OCI-LY3 (cell line): ENCODE data around the gene FUBP1.
"Not testable (repeated sequence)": the region's sequence is repeated elsewhere in the genome, so short reads cannot be mapped to it uniquely, and the experiment has no call there.

Experiments used
- H2AFZ ChIP-seq: fragments of 200-600, 300-600 bp; shearing (Covaris generic); 2 replicates; pipeline ENCODE4 v1.6.0; 2014; ENCODE audit warnings: antibody characterized with exemption, low read depth, low read length
- H3K27ac ChIP-seq: fragments of 200-600, 300-600 bp; sonication (generic); 2 replicates; pipeline ENCODE4 v1.5.1; 2014; ENCODE audit warnings: mild to moderate bottlenecking, low read length, moderate library complexity, mixed read lengths
- H3K27me3 ChIP-seq: fragments of 200-600, 300-600 bp; sonication (generic); 2 replicates; pipeline ENCODE4 v1.6.1; 2014; ENCODE audit warnings: low read depth, low read length, mixed read lengths
- H3K36me3 ChIP-seq: fragments of 200-600, 300-600 bp; sonication (generic); replicated peaks from 2 replicates; pipeline ENCODE3; 2014; ENCODE audit warnings: low read depth, low read length, mixed read lengths
- H3K4me1 ChIP-seq: fragments of 300-600, 200-600 bp; sonication (generic); 2 replicates; pipeline ENCODE4 v1.6.1; 2014; ENCODE audit warnings: low read length, mixed read lengths
- H3K4me2 ChIP-seq: fragments of 200-600, 300-600 bp; sonication (generic); 2 replicates; pipeline ENCODE4 v1.6.1; 2014; ENCODE audit warnings: low read length, mixed read lengths
- H3K4me3 ChIP-seq: fragments of 300-600, 200-600 bp; sonication (generic); 2 replicates; pipeline ENCODE4 v1.5.1; 2014; ENCODE audit warnings: antibody characterized with exemption, mild to moderate bottlenecking, low read length, moderate library complexity
- H3K79me2 ChIP-seq: fragments of 300-600, 200-600 bp; shearing (Covaris generic); 2 replicates; pipeline ENCODE4 v1.6.1; 2014; ENCODE audit warnings: mild to moderate bottlenecking, low read length, mixed read lengths
- H3K9ac ChIP-seq: fragments of 300-600, 200-600 bp; shearing (Covaris generic); 2 replicates; pipeline ENCODE4 v1.6.0; 2014; ENCODE audit warnings: mild to moderate bottlenecking, low read length, moderate library complexity
- H3K9me3 ChIP-seq: fragments of 200-600, 300-600 bp; shearing (Covaris generic); 2 replicates; pipeline ENCODE4 v1.6.1; 2014; ENCODE audit warnings: low read length, mixed read lengths; ENCODE audit not compliant: insufficient read depth
- H4K20me1 ChIP-seq: fragments of 200-600, 300-600 bp; sonication (generic); 2 replicates; pipeline ENCODE4 v1.6.1; 2016; ENCODE audit warnings: low read length, mixed read lengths; ENCODE audit not compliant: insufficient read depth
- EZH2phosphoT487 ChIP-seq: fragments of 200-600 bp; shearing (Covaris generic); IDR thresholded peaks from 2 replicates; pipeline ENCODE4 v1.6.1; 2018; ENCODE audit warnings: antibody characterized with exemption, mixed run types, low read depth
- TF ChIP-seq, protein P1 (sequence below): fragments of 200-600, 300-600 bp; sonication (generic); IDR thresholded peaks from 2 replicates; pipeline ENCODE4 v1.5.1; 2014; ENCODE audit warnings: antibody characterized with exemption, low read length, low read depth

FUBP1 gene

DNA sequence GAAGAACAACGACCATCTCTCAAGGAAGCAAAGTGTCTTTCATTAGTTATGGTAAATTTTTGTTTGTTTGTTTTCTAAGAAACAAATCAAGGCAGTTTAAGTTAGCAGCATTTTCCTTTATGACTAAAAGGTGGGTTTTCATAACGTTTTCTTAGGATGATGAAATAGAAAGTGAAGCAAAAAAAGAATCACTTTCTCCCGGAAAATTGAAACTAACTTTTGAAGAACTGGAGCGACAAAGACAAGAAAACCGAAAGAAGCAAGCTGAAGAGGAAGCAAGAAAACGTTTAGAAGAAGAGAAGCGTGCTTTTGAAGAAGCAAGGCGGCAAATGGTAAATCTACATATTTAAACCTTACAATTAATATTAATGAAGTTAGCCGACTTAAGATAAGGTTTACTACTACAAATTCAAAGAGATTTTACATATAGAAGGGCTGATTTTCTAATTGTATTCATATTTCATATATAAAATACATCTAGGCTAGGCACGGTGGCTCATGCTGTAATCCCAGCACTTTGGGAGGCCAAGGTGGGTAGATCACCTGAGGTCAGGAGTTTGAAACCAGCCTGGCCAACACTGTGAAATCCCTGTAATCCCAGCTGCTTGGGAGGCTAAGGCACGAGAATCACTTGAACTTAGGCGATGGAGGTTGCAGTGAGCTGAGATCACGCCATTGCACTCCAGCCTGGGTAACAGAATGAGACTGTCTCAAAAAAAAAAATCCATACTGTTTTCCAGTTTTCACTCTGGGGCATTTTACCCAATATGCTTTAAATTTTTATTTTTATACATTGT lies 52.1 kb downstream of the FUBP1 start:
- no peaks in the 10 kb centered on the region for H3K36me3 ChIP-seq
- H3K27me3 ChIP-seq = no peaks in the 10 kb centered on the region
- H3K27ac ChIP-seq = no peak overlapping the region; the same call in 1 of the 2 replicates
- no peak for TF ChIP-seq EZH2phosphoT487
- TF ChIP-seq, protein P1, sequence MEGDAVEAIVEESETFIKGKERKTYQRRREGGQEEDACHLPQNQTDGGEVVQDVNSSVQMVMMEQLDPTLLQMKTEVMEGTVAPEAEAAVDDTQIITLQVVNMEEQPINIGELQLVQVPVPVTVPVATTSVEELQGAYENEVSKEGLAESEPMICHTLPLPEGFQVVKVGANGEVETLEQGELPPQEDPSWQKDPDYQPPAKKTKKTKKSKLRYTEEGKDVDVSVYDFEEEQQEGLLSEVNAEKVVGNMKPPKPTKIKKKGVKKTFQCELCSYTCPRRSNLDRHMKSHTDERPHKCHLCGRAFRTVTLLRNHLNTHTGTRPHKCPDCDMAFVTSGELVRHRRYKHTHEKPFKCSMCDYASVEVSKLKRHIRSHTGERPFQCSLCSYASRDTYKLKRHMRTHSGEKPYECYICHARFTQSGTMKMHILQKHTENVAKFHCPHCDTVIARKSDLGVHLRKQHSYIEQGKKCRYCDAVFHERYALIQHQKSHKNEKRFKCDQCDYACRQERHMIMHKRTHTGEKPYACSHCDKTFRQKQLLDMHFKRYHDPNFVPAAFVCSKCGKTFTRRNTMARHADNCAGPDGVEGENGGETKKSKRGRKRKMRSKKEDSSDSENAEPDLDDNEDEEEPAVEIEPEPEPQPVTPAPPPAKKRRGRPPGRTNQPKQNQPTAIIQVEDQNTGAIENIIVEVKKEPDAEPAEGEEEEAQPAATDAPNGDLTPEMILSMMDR = no peak
- H3K4me3 ChIP-seq = peak overlapping the region; percentile 64
- H2AFZ ChIP-seq = no peak overlapping the region
- no peaks in the 10 kb centered on the region for H3K79me2 ChIP-seq
- no peaks in the 10 kb centered on the region for H3K9me3 ChIP-seq
- H3K4me2 ChIP-seq = peak overlapping the region; percentile 57
- peak overlapping the region; percentile 18; the same call in 1 of the 2 replicates for H3K9ac ChIP-seq
- peaks cover 18% of the 10 kb centered on the region for H3K4me1 ChIP-seq
- H4K20me1 ChIP-seq = no peaks in the 10 kb centered on the region

DNA sequence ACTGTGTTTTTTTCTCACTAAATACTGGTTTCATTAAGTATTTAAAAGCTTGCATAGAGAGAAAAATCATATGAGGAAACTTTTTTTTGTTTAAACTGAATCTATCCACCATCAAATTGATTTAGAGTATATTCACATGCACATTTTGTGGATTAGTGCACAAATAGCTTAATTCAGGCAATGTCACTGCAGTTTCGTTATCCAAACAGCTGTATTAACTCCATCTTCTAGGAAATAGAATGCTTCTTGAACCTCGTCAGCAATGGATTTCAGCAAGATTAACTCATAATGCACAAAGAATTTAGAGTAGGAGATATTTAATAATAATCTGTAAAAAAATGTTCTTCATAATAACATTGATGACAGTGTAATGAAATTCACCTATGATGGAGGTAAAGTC lies 52.9 kb downstream of the FUBP1 start:
- no peak overlapping the region for H3K9ac ChIP-seq
- no peak overlapping the region for H2AFZ ChIP-seq
- H4K20me1 ChIP-seq = no peaks in the 10 kb centered on the region
- no peaks in the 10 kb centered on the region for H3K79me2 ChIP-seq
- no peaks in the 10 kb centered on the region for H3K36me3 ChIP-seq
- H3K4me1 ChIP-seq = peaks cover 19% of the 10 kb centered on the region
- peak overlapping the region; percentile 57 for H3K4me2 ChIP-seq
- peak overlapping the region; percentile 64 for H3K4me3 ChIP-seq
- no peaks in the 10 kb centered on the region for H3K27me3 ChIP-seq
- H3K27ac ChIP-seq = no peak overlapping the region
- H3K9me3 ChIP-seq = no peaks in the 10 kb centered on the region
- TF ChIP-seq, protein P1 = no peak
- TF ChIP-seq EZH2phosphoT487 = no peak

DNA sequence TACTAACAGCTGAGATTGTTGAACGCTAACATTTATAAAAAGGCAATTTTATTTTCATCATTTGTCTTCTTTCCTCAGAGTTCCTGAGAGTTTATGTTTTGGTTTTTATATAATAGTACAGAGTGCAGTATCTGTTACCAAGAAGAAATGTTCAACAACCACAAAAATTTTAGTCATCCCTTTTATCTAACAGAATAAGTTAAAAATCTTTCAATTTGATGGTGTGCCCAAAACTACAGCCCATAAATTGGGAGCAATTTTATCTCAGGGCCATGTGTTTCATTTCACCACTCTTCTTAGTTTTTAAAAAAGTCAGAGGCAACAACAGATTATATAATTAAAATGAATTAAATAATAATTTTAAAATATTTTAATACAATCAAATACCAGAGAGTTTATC lies 53.4 kb downstream of the FUBP1 start:
- Histone ChIP-seq H3K27me3 (no peaks in the 10 kb centered on the region), H3K4me3 (no peak overlapping the region), H3K9me3 (no peaks in the 10 kb centered on the region), H4K20me1 (no peaks in the 10 kb centered on the region), H3K79me2 (no peaks in the 10 kb centered on the region), H3K4me2 (no peak overlapping the region), H3K4me1 (peaks cover 21% of the 10 kb centered on the region), H3K9ac (no peak overlapping the region), H3K36me3 (no peaks in the 10 kb centered on the region), H2AFZ (no peak overlapping the region), H3K27ac (no peak overlapping the region)
- TF ChIP-seq, protein P1 = no peak
- no peak for TF ChIP-seq EZH2phosphoT487

DNA sequence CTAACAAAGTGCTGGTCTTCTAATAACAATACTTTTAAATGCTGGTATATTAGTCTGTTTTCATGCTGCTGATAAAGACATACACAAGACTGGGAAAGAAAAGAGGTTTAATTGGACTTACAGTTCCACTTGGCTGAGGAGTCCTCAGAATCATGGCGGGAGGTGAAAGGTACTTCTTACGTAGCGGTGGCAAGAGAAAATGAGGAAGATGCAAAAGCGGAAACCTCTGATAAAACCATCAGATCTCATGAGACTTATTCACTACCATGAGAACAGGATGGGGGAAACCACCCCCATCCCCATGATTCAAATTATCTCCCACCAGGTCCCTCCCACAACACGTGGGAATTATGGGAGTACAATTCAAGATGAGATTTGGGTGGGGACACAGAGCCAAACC lies 60.0 kb downstream of the FUBP1 start:
- not testable (repeated sequence) for H3K4me1 ChIP-seq, H3K4me3 ChIP-seq, H4K20me1 ChIP-seq, H3K9ac ChIP-seq, H3K4me2 ChIP-seq, H2AFZ ChIP-seq, H3K79me2 ChIP-seq, H3K36me3 ChIP-seq, H3K27me3 ChIP-seq, H3K27ac ChIP-seq, H3K9me3 ChIP-seq
